OCI-LY7 (cell line): Measurements from ENCODE around the gene AP1B1. TPM values are rescaled to one million over a fixed set of nuclear protein-coding genes. Genes with fewer than 3 reads are reported as not detected.

ENCODE experiments used
- BruUV-seq: library from RNA; stranded (reverse); fragments of 400-500 nt; replicated peaks from 2 replicates; lab custom pipeline; 2021; lab: Mats Ljungman, UMichigan
- CTCF ChIA-PET: fragments of 300-600 bp; sonication (Branson Sonifier 250); formaldehyde crosslinking; loops from one replicate; lab custom pipeline; 2022; ENCODE audit warnings: antibody characterized with exemption; ENCODE audit not compliant: unreplicated experiment; lab: Charles Lee
- POLR2A ChIA-PET: fragments of 300-600 bp; sonication (Branson Sonifier 250); formaldehyde crosslinking; loops from one replicate; lab custom pipeline; 2022; ENCODE audit warnings: antibody characterized with exemption; lab: Charles Lee
- DNase-seq: peaks from one replicate; pipeline ENCODE4 v3.0.0-alpha.2; 2015; ENCODE audit warnings: low spot score
- H2AFZ ChIP-seq: fragments of 200-600 bp; sonication (generic), shearing (Covaris generic); 2 replicates; pipeline ENCODE4 v1.6.1; 2014; ENCODE audit warnings: mild to moderate bottlenecking, antibody characterized with exemption, low read length, moderate library complexity
- H3K27ac ChIP-seq: fragments of 200-600 bp; sonication (generic); 2 replicates; pipeline ENCODE4 v1.5.1; 2014; ENCODE audit warnings: mixed run types, low read depth, mild to moderate bottlenecking, moderate library complexity, low read length, inconsistent platforms; ENCODE audit not compliant: poor library complexity, severe bottlenecking
- H3K36me3 ChIP-seq: fragments of 200-600 bp; sonication (generic); 2 replicates; pipeline ENCODE4 v1.6.1; 2014; ENCODE audit warnings: mild to moderate bottlenecking, antibody characterized with exemption, low read length, moderate library complexity, mixed read lengths; ENCODE audit not compliant: insufficient read depth
- H3K4me1 ChIP-seq: fragments of 200-600 bp; sonication (generic); 2 replicates; pipeline ENCODE4 v1.5.1; 2014; ENCODE audit warnings: mild to moderate bottlenecking, low read length; ENCODE audit not compliant: insufficient read depth, poor library complexity, severe bottlenecking
- H3K4me2 ChIP-seq: fragments of 200-600 bp; sonication (generic); 2 replicates; pipeline ENCODE4 v1.6.1; 2014; ENCODE audit warnings: mild to moderate bottlenecking, low read length
- H3K4me3 ChIP-seq: fragments of 200-600 bp; sonication (generic); 2 replicates; pipeline ENCODE4 v1.5.1; 2014; ENCODE audit warnings: mild to moderate bottlenecking, low read depth, low read length; ENCODE audit not compliant: poor library complexity, severe bottlenecking
- H3K79me2 ChIP-seq: fragments of 200-600 bp; sonication (generic); 2 replicates; pipeline ENCODE4 v1.6.1; 2016; ENCODE audit warnings: low read depth, mild to moderate bottlenecking, low read length, moderate library complexity, mixed read lengths; ENCODE audit not compliant: insufficient read depth
- H3K9me2 ChIP-seq: fragments of 200-600 bp; sonication (generic); 2 replicates; pipeline ENCODE4 v1.6.1; 2016; ENCODE audit warnings: mild to moderate bottlenecking, low read length, mixed read lengths; ENCODE audit not compliant: insufficient read depth
- H3K9me3 ChIP-seq: fragments of 200-600 bp; sonication (generic); 2 replicates; pipeline ENCODE4 v1.6.1; 2014; ENCODE audit warnings: mild to moderate bottlenecking, mixed run types, low read length, mixed read lengths
- H4K20me1 ChIP-seq: fragments of 200-600 bp; sonication (generic); 2 replicates; pipeline ENCODE4 v1.6.1; 2014; ENCODE audit warnings: mild to moderate bottlenecking, antibody characterized with exemption, low read length, moderate library complexity, mixed read lengths; ENCODE audit not compliant: insufficient read depth
- EZH2phosphoT487 ChIP-seq: fragments of 200-600 bp; sonication (generic); IDR thresholded peaks from 2 replicates; pipeline ENCODE4 v1.6.1; 2018; ENCODE audit warnings: low read depth, borderline replicate concordance, mild to moderate bottlenecking, mixed run types, antibody characterized with exemption, low read length, moderate library complexity, mixed read lengths
- intact Hi-C: fragments of 100-400 bp; cut with micrococcal nuclease; formaldehyde crosslinking; loops from one replicate; pipeline ENCODE4 v1.10.0; 2022; ENCODE audit not compliant: unreplicated experiment
- total RNA-seq, 2 experiments: library from RNA; depleted of rRNA in 1 of 2; stranded (reverse); fragments of >200 nt in 1 of 2; shearing (Covaris generic) in 1 of 2; gene quantifications; 2 replicates each; pipeline ENCODE4 v1.2.3, GENCODE V29; 2014 to 2022
- TF ChIP-seq, protein P1 (sequence below): fragments of 200-600 bp; sonication (generic); conservative IDR thresholded peaks from 2 replicates; pipeline ENCODE4 v1.5.1; 2014; ENCODE audit warnings: mild to moderate bottlenecking, antibody characterized with exemption, low read length, moderate library complexity, mixed read lengths

Gene AP1B1
- total RNA-seq, 2 experiments from 2014 or later = 111 to 156 TPM

DNA sequence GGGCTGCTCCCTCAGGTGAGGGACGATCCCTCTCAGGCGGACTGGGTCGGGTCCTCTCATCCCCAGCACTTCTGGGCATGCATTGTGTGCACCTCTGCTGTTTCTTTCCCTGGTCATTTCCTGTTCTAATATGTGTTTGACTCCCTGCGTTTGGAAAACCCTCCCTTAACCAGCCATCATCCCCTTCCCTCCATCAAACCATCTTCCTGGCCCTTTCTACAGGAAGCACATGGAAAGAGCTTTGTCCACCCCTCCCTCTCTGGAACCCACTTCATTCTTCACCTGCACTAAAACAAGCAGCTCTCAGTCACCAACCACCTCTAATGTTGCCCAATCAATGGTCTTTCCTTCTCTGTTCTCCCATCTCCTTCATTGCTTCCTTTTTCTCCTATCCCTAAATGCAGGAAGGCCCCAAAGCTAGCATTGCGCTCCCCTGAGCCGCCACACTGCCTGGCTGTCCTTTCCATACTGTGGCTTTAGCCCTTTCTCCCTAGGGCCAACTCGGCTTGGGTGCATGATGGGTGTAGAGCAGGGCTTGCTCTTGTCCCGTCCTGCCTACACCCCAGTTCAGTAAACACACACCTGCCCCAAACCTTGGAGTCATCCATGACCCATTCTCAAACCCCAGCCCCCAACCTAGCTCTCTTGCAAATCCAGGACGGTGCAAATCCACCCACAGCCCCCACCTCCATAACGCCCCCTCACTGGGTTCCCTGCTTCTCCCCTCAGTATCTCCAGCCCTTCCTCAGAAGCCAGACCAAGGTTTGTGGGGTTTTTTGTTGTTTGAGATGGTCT lies 87.4 kb downstream of the AP1B1 start:
- no peaks in the 10 kb centered on the region for H3K9me3 ChIP-seq
- intact Hi-C loops = loop anchor here (10.0 kb wide), 1 partner anchor 224 kb away; no protein-coding TSS in a partner anchor
- POLR2A ChIA-PET = interaction anchor here (0.7 kb wide), 1 partner anchor 36 kb away, joined by 3 read pairs; no protein-coding TSS in a partner anchor
- H3K36me3 ChIP-seq = peaks cover 57% of the 10 kb centered on the region
- H3K9me2 ChIP-seq = no peaks in the 10 kb centered on the region
- CTCF ChIA-PET = no interaction called here
- no peak for DNase-seq
- H3K27ac ChIP-seq = no peak overlapping the region
- BruUV-seq = no TSS peak
- no peak overlapping the region for H2AFZ ChIP-seq
- H3K4me1 ChIP-seq = no peaks in the 10 kb centered on the region
- H3K4me2 ChIP-seq = no peak overlapping the region
- H3K79me2 ChIP-seq = no peaks in the 10 kb centered on the region
- TF ChIP-seq, protein P1, sequence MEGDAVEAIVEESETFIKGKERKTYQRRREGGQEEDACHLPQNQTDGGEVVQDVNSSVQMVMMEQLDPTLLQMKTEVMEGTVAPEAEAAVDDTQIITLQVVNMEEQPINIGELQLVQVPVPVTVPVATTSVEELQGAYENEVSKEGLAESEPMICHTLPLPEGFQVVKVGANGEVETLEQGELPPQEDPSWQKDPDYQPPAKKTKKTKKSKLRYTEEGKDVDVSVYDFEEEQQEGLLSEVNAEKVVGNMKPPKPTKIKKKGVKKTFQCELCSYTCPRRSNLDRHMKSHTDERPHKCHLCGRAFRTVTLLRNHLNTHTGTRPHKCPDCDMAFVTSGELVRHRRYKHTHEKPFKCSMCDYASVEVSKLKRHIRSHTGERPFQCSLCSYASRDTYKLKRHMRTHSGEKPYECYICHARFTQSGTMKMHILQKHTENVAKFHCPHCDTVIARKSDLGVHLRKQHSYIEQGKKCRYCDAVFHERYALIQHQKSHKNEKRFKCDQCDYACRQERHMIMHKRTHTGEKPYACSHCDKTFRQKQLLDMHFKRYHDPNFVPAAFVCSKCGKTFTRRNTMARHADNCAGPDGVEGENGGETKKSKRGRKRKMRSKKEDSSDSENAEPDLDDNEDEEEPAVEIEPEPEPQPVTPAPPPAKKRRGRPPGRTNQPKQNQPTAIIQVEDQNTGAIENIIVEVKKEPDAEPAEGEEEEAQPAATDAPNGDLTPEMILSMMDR = no peak
- no peak for TF ChIP-seq EZH2phosphoT487
- no peak overlapping the region for H3K4me3 ChIP-seq
- H4K20me1 ChIP-seq = no peaks in the 10 kb centered on the region; the same call in 1 of the 2 replicates

DNA sequence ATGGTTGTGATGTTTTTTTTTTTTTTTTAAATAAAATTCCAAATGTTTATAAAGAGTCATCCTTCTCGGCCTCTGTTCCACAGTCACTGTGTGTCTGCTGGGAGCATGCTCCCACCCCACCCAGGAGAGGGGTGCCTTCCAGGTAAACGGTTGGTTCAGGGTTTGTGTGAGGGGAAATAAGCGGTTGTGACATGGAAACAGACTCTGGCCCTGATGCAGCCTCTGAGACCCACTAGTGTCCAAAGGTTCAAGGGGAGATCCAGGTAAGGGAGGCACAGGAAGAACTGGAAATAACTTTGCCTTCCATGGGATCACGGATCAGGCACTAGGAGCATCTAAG lies 87.9 kb downstream of the AP1B1 start:
- Histone ChIP-seq H3K36me3 (peaks cover 63% of the 10 kb centered on the region), H3K4me3 (no peak overlapping the region), H3K79me2 (no peaks in the 10 kb centered on the region), H3K9me2 (no peaks in the 10 kb centered on the region), H3K9me3 (no peaks in the 10 kb centered on the region), H4K20me1 (no peaks in the 10 kb centered on the region; the same call in 1 of the 2 replicates), H3K4me1 (no peaks in the 10 kb centered on the region), H2AFZ (no peak overlapping the region), H3K4me2 (no peak overlapping the region), H3K27ac (no peak overlapping the region)
- ChIA-PET POLR2A (no interaction called here), CTCF (no interaction called here)
- intact Hi-C loops = loop anchor here (10.0 kb wide), 1 partner anchor 224 kb away; no protein-coding TSS in a partner anchor
- TF ChIP-seq, protein P1 = no peak
- no peak for TF ChIP-seq EZH2phosphoT487
- DNase-seq = no peak
- no TSS peak for BruUV-seq
